GM08714 (cell line): ENCODE results near the gene NCAM1.

Source experiments
- H3K4me3 ChIP-seq: fragments of 200-500 bp; sonication (Bioruptor generic); 2 replicates; pipeline ENCODE4 v1.5.1; 2014; ENCODE audit warnings: mild to moderate bottlenecking, low read length, inconsistent platforms
- ZNF274 ChIP-seq: IDR thresholded peaks from 2 replicates; pipeline ENCODE4 v1.6.1; 2012; ENCODE audit warnings: mild to moderate bottlenecking, low read depth, low read length

Gene NCAM1

GRCh38 chr11:113267493-113267892, 306.3 kb downstream of the NCAM1 start:
- TF ChIP-seq ZNF274, result no peak
- H3K4me3 ChIP-seq, result no peak overlapping the region

- no peak overlapping the region for H3K4me3 ChIP-seq
- no peak for TF ChIP-seq ZNF274
These were observed 307.9 kb downstream of the NCAM1 start for GRCh38 chr11:113269096-113269495.

GRCh38 chr11:113269636-113270035, 308.4 kb downstream of the NCAM1 start:
- no peak for TF ChIP-seq ZNF274
- no peak overlapping the region for H3K4me3 ChIP-seq

- no peak for TF ChIP-seq ZNF274
These were observed 308.9 kb downstream of the NCAM1 start for GRCh38 chr11:113270080-113270479.

GRCh38 chr11:113271551-113272245, 310.5 kb downstream of the NCAM1 start:
- H3K4me3 ChIP-seq, result no peak overlapping the region
- TF ChIP-seq ZNF274, result no peak

More at GRCh38 chr11:113270080-113270479, 308.9 kb downstream of the NCAM1 start:
- no peak overlapping the region for H3K4me3 ChIP-seq

- TF ChIP-seq ZNF274, result no peak
These were observed 311.1 kb downstream of the NCAM1 start for GRCh38 chr11:113272281-113272680.

GRCh38 chr11:113272927-113273615, 311.9 kb downstream of the NCAM1 start:
- no peak overlapping the region for H3K4me3 ChIP-seq
- no peak for TF ChIP-seq ZNF274

More at GRCh38 chr11:113272281-113272680, 311.1 kb downstream of the NCAM1 start:
- no peak overlapping the region for H3K4me3 ChIP-seq

GRCh38 chr11:113273720-113274119, 312.5 kb downstream of the NCAM1 start:
- H3K4me3 ChIP-seq, result no peak overlapping the region
- no peak for TF ChIP-seq ZNF274

GRCh38 chr11:113274713-113275582, 313.7 kb downstream of the NCAM1 start:
- no peak for TF ChIP-seq ZNF274

GRCh38 chr11:113275602-113276001, 314.4 kb downstream of the NCAM1 start:
- TF ChIP-seq ZNF274, result no peak
- no peak overlapping the region for H3K4me3 ChIP-seq

More at GRCh38 chr11:113274713-113275582, 313.7 kb downstream of the NCAM1 start:
- no peak overlapping the region for H3K4me3 ChIP-seq

GRCh38 chr11:113276466-113276865, 315.2 kb downstream of the NCAM1 start:
- no peak for TF ChIP-seq ZNF274
- no peak overlapping the region for H3K4me3 ChIP-seq

GRCh38 chr11:113277907-113278306, 316.7 kb downstream of the NCAM1 start:
- H3K4me3 ChIP-seq, result no peak overlapping the region
- TF ChIP-seq ZNF274, result no peak

- TF ChIP-seq ZNF274, result no peak
These were observed 317.3 kb downstream of the NCAM1 start for GRCh38 chr11:113278481-113278880.

GRCh38 chr11:113278925-113279324, 317.7 kb downstream of the NCAM1 start:
- TF ChIP-seq ZNF274, result no peak
- no peak overlapping the region for H3K4me3 ChIP-seq

More at GRCh38 chr11:113278481-113278880, 317.3 kb downstream of the NCAM1 start:
- no peak overlapping the region for H3K4me3 ChIP-seq
